Activated CD8-positive, alpha-beta memory T cell treated with anti-CD3 and anti-CD28 coated beads, Interleukin-2, amount 50 U/mL, for 1 hour (primary cell): ENCODE data around the gene NUP210L.

Source experiments
- DNase-seq: peaks from one replicate; pipeline ENCODE4 v3.0.0-alpha.2; 2020; ENCODE audit errors: extremely low read depth

The NUP210L gene

DNA sequence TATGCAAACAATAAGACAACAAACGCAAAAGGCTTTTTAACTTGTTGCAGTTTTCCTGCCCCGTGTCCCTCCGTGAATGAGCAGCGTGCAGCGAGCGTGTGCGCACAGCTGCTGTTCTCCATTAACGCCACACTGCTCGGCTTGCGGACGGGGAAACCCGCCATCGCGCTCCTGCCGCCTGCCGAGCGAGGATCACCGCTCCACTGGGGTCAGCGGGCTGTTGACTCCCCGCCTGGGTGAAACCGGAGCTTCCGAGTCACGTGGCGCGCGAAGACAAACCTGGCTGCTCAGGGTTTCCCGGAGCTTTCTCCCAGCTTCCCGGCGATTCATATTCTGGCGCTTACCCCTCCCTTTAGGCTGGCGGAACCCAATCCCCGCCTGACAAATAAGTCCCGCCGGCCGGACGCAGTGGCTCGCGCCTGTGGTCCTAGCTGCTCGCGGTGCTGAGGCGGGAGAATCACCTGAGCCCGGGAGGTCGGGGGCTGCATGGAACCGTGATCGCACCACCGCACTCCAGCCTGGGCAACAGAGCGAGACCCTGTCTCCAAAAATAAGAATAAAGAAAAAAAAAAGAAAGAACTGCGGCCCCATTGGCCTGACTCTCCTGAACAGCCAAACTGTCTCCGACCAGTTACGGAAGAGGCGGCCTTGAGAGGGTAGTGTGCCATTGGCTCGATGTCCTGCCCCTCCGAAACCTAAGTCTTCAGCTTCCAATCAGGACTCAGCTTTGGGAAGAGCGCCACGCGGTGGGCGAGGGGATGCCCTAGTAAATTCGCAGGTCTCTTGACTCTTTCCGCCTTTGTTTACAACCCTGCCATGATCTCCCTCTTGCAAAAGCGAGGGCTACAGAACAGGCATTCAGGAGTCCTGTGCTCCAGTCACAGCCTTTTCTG is 187.5 kb downstream of the NUP210L start, which contains the start of gene CREB3L4:
TSS of gene CREB3L4 (plus strand) at position 796 of the 893 bp plus-strand sequence. CDS start 624 bp downstream, outside the sequence.
- no peak for DNase-seq

DNA sequence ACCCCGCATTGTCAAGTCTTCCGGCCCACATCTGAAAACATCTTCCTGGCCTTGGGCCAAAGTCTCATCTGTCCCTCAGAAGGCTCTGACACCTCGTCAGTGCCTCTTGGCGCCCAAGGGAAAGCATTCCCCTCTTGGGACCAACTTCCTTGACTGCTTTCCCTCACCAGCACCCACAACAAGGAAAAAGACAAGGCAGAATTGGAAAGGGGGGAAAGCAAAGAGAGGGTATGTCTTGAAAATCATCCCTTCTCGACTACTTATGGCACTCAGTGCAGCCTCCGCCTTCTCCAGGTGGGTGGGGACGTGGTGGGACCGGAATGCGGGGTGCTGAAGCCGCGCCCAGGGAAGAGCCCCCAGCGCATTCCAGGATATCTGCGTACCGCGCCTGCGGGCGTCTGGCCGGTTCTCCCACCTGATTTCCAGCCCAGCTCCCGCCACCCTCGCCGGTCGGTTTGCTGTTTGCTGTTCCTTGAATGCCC is 191.0 kb downstream of the NUP210L start:
- DNase-seq, result no peak

DNA sequence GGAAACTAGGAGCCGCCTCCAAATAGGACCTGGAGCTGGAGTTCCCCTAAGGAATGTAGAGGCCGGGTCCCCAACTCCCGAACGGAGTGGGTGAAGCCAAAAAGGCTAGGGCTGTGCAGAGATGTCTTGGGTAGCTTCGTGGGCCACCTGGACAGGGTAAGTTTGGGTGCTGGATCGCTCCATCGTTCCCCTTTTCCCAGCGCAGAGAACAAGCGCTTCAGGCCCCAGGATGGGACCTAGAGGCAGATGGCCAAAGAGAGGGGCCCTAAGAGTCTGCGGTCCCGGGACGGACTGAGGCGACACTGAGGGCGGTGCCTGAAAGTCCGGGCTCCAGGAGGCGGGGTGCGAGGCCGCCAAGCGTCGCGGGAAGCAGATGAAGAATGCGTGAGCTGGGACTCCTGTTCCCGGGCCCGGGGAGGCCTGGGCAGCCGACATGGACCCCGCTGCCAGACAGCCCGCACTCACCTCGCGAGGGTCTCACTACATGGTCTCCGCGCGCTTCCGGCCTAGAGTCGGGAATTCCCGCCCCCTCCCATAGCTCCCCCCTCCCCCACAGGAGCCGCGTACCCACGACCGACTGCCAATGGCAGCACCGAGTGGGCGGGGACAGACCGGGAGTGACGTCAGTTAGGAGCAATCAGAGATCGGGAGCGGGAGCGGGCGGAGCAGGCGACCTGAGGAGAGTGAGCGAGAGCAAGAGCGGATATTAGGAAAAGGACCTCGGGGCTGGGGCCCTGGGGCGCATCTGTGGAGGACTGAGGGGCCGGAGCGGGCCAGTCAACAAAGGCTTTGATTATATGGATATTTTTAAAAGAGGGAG is 191.6 kb downstream of the NUP210L start, which contains the start of gene SLC39A1:
TSS of gene SLC39A1 (minus strand) at position 508 of the 820 bp plus-strand sequence. CDS start 822 bp downstream, outside the sequence.
- DNase-seq, result peak; percentile 88

DNA sequence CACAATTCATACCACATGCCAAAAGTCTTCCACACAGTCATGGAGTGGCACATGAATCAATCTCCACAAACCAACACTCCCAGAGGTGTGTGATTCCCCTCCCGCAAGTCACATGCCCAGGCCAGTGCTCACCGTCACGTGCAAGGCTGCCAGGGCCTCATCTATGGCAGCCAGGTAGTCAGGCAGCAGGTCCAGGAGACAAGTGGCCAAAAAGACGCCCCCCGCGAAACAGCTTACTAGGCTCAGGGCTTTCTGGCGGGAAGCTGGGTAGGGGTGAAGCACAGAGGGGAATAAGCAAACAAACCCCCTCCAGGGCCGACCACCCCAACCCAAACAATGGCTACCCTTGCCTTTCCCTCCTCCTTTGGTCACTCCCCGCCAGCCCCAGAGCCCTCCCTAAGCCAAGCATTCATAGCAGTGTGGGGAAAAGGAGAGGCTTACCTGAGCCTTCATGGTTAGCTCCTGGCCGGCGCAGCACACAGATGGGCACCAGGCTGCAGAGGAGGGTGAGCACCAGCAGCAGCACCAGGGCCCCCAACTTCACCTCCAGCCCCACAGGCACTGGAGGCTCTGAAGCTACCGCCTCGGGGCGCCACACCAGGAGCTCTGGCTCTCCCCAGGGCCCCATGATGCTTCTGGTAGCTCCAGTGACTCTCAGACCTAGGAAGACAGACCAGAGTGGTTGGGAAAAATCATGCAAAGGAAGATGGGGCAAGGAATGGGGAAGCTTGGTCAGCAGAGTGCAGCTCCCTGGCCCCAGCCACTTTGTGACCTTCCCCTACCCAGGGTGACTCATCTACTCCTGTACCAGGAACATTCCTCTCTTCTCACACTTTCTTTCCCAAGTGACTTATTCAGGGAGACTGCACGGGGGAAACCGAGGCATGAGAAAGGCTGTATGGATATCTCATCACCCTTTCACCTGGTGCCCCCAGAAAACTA is 192.5 kb downstream of the NUP210L start:
- DNase-seq, result no peak

DNA sequence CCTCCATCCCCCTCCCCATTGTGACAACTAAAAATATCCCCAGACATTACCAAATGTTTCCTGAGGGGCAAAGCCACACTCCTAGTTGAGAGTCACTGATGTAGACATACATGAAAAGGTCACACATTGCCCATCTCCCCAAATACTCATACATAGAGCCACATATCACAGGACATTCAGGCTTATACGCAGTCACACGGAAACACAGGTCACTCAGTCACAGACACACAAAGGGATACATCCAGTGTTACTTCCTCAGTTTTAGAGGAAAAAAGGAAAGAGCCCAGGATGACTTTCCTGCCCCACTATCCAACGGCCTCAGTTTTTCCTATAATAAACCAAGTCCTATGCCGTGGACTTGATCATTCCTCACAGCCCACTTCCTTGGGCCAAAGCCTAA is 193.5 kb downstream of the NUP210L start:
- DNase-seq, result no peak

DNA sequence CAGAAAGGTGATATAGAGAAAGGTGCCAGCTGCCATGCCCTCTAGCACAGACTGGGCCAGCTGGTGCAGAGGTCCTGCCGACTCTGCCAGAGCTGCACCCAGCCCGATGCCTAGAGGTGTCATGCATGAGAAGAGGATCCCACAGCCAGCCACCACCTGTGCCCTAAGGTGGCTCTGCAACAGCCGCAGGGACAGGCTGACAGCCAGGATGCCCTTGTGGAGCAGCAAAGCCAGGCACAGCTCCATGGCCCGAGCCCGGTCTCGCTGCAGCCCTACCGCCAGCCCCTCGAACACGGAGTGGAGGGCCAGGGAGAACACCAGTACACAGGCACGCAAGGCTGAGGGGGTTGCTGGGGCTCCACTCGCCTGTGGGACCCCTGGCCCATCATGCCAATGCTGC is 194.7 kb downstream of the NUP210L start:
- no peak for DNase-seq

DNA sequence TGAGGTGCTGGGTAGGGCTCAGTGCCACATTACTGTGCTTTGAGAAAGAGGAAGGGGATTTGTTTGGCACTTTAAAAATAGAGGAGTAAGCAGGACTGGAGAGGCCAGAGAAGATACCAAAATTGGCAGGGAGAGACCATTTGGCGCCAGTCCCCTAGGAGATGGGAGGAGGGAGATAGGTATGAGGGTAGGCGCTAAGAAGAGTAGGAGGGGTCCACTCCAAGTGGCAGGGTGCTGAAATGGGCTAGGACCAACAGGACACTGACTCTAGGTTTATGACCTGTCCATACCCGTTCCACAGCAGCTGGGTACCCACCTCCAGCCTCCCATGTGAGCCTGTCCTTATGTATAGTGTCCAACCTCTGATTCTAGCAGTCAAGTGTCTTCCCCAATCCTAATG is 195.4 kb downstream of the NUP210L start:
- DNase-seq, result no peak

DNA sequence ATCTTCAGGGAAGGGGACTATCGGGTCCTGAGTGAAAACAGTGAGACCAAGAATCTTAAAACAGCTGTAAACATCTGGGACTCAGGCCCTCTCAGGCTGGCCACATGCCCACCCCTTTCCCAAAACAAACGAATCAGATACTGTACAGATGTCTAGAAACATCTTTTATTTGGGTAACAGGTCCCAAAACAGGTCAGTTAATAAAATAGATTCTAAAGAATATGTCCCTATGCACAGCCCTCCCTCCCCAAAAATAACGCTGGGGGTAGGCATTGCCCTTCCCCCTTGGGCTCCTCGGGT is 196.0 kb downstream of the NUP210L start:
- DNase-seq, result no peak

DNA sequence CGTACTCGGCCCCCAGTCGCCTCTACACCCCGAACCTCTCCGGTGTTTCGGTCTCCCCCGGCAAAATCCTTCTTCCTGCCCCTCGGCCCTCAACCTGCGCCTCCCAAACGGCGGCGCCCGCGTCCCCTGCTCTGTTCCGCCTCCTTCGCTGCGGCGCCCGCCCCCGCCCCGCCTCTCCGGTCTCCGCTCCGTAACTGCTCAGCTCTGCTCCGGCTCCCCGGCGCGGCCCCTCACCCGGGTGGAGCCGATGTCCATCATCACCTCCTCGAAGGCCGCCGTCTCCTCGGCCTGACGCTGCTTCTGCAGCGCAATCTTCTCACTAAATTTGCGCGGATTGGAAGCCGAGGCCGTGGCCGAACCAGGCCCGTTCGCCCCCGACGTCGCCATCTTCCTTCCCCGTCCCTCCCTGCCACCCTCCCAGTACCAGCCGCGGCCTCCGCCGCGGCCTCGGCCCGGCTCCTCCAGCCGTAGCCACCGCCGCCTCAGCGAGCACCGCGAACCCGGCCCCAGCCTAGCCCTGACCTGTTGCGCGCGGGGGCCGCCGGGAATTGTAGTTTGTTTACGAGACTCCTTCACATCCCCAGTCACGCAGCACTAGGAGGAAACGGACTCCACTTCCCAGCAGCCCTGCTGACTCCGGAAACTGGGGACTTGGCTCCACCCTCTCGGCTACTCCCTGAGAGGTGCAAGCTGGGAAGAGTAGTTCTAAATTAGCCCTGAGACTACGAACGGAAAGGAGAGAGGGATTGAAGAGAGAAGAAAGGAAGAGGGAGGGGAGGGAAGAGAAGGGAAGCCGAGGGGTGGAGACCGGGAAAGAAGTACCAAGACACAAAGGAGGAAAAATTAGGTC is 196.5 kb downstream of the NUP210L start, which contains the start of gene CRTC2:
TSS of gene CRTC2 (minus strand) at position 502 of the 850 bp plus-strand sequence. CDS start at position 387, 115 bp downstream.
- DNase-seq, result peak; percentile 94

DNA sequence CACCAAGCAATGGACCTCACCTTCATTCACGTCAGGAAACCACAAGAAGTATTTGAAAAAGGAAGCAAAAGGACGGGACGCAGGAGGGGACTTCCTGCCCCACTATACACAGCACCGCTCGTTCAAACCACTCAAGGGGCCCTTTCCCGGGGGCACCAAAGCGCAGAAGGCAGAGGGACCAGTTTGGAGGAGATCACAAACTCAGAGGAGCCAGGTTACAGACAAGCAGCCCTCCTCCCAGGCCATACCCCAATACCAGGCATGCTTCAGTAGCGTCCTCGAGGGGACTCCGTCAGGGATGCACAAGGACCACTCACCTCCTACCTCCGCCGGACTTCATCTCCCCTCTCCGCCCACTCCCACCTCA is 197.1 kb downstream of the NUP210L start:
- DNase-seq, result no peak

DNA sequence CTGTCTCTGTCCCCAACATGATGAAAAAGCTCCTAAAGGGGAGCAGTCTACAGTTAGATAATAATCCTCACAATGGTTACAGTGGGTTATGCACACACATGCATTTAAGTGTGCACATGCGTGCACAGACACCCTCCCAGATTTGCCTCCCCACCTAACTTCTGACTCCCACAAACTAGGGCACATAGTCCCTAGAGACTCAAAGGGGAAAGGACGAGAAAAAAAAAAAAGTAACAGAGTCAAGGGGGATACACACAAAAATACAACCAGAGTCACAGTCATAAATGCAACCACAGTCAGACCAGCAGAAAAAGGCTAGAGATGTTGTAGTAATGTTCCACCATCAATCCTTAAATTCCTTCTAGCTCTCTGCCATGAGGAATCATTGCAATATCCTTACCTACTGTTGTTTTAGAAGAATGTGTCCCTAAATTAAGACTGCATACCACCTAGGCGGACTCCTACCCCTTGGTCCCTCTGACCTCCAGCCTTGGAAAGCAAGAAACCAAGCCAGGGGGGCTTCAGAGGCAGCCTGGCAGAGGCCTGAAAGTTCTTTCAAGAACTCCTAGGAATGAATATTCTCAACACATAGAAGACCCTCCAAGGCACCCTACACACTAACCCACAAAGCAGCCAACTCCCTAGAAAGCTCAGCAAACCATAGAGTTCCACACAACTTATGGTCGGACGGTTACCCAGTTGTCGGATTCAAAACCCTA is 197.7 kb downstream of the NUP210L start:
- no peak for DNase-seq

DNA sequence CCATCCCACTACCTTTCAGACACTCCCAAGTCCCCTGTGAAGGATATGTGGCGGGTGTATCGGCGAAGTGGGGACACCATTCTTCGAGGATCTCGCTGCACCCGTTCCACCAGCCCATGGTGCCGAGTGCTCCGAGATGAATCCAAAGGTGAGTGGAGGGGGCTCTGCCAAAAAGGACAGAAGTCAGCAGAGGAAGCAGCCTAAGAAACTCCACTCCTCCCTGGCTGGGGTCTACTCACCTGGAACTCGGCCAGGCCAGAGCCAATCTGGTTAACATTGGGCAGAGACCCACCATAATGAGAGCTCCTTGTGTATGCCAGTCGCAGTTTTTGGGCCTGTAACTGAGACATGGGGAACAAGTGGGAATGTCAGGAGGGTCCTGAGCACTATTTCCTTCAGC is 200.0 kb downstream of the NUP210L start:
- DNase-seq, result no peak

DNA sequence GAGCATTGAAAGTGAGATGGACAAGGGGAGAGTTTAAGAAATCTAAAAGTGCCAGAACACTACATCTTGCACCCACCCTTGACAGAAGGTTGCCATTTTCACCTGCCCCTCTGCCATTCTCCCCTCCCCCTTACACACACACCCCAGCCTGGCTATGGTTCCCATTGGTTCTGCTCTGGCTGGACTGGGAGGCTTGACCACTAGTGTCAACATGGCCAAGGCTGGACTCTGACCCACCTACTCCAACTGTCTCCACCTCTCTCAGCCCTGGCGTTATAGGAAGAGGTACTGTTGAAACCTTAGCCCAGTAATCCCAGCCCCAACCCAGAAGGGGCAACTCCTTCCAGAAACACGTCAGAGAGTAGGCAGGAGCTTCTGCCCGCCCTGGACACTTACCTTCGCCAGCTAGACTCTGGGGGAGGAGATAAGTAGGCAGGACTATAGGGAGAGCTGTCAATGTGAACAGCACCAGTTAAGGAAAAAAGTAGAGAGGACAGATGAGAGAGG is 201.0 kb downstream of the NUP210L start:
- DNase-seq, result no peak

DNA sequence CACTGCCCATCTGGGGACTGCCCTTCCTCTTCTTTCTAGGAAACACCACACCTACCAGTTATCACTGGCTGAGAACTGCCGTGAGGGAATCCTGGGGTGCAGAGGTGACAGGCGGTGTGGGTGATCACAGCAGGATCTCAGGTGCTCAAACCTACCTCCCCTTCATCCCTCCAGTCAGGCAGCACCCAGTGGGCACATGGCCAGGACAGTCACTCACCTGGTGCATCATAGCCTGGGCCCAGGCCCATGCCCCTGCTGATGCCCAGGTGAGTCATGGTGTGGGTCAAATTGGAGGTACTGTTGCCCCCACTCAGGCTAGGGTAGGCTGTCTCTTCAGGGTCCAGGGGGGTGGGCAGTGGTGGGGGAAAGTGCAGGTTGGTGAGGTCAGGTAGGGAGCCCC is 203.1 kb downstream of the NUP210L start:
- DNase-seq, result no peak

DNA sequence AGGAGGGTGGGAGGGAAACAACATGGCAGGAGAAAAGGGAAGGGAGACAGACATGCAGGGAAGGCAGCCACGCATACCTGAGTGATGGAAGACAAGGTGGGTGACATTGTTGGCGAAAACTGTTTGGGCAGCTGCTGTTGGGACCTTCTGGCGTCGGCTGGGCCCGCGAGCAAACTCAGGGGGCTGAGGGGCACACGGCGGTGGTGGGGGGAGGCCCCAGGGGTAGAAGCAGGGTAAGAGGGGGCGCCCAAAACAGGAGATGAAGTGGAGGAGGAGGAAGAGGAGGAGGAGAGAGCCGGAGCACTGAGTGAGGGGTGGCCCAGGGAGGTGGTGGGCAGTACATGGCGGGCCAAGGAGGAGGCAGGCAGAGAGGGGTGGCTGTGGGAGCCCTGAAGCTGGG is 203.7 kb downstream of the NUP210L start:
- DNase-seq, result no peak

DNA sequence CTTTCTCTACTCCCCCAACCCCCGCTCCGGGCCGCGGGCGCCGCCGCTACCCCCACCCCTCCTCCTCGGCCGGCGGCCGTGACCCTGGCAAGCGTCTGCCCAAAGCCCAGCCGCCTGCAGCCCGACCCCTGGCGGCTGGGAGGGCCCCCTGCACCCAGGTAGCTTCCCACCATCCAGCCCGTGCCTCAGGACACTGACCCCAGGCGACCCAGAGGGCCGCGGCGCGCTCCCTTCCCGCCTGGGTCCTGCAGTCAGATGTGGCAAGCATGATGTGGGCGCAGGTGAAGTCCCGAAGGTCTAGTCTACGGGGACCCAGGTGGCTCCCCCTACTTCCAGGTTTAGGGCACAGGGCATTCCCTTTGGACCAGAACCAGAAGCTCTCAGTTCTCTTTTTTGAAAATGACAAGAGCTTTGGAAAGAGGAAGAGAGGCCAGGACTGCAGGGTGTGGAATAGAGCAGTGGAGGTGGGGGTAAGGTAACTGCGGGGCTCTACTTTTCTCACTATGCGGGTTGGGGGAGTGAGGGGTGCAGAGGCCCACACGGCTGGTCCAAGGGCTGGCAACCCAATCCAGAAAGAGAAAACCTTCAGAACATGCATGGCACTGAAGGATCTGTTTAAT is 208.1 kb downstream of the NUP210L start, which contains the start of gene DENND4B:
TSS of gene DENND4B (minus strand) at position 97 of the 620 bp plus-strand sequence. CDS start 2,344 bp downstream, outside the sequence.
- no peak for DNase-seq

DNA sequence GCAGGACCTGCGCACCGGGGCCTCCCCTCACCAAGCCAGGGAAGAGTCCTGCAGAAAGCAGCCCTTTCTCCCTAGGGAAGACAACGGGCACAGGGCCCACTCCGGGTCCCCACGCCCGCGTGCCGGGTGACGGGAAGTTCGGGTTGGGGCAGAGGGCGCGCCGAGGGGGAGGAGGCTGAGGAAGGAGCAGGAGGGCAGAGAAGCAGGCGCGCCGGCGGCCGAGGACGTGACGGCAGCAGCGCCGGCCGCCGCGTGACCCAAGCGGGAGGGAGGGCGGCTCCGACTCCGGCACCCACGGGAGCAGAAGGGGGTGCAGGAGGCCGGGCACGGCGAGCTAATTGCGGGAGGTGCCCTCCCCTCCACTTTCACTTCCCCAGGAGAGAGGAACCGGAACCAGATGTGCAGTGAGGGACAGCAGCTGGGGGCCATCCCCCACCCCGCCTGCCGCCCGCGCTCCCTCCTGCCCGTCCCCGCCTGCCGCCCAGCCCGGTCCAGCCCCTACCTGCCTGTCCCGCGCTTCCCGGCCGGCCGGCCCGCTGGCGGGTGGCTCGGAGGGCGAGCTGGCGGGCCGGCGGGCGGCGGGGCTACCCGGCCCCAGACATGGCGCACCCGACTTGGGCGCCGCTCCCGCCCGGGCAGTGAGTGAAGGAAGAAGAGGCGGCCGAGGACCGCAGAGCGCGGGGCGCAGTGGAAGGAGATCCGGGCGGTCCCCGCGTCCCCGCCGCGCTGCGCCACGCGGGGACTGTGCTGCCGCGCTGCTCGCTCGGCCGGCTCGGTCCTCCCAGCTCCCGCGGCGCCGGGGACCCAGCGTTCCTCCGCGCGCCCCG is 208.9 kb downstream of the NUP210L start:
- DNase-seq, result no peak
